Endometrium (tissue), 2 donors: ENCODE measurements around the gene ZNF628.
"Not testable (repeated sequence)": the region's sequence is repeated elsewhere in the genome, so short reads cannot be mapped to it uniquely, and the experiment has no call there.

Source experiments
- FAIRE-seq: peaks from 2 replicates; lab custom pipeline; 2012; peaks lifted over from hg19 to GRCh38; lab: Jason Lieb, UNC
- donor health status: control.
- donor health status: control.

ZNF628 gene

GRCh38 chr19:55476100-55476775, at the start of gene ZNF628:
TSS of gene ZNF628 (plus strand) at chr19:55476617. CDS start at chr19:55479911, 3,294 bp downstream.
- no peak for FAIRE-seq

DNA sequence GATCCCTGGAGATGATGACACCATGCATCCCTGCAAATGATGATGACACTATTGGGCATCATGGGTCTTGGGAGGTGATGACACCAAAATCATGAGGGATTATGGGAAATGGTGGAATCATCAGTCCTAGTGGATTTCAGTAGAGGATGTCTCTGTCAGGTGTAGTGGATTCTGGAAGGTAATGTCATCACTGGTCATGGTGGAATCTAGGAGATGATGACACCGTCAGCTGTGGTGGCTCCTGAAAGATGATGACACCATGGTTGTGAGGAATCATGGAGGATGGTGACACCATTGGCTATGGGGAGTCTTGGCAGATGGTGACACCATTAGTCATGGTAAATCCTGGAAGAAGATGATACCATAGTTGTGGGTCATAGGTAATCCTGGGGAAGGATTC, 45.2 kb upstream of the ZNF628 start:
- no peak for FAIRE-seq

GRCh38 chr19:55432241-55432959, 44.0 kb upstream of the ZNF628 start:
- no peak for FAIRE-seq

- FAIRE-seq: no peak
These were observed 43.1 kb upstream of the ZNF628 start for GRCh38 chr19:55433292-55433691.

DNA sequence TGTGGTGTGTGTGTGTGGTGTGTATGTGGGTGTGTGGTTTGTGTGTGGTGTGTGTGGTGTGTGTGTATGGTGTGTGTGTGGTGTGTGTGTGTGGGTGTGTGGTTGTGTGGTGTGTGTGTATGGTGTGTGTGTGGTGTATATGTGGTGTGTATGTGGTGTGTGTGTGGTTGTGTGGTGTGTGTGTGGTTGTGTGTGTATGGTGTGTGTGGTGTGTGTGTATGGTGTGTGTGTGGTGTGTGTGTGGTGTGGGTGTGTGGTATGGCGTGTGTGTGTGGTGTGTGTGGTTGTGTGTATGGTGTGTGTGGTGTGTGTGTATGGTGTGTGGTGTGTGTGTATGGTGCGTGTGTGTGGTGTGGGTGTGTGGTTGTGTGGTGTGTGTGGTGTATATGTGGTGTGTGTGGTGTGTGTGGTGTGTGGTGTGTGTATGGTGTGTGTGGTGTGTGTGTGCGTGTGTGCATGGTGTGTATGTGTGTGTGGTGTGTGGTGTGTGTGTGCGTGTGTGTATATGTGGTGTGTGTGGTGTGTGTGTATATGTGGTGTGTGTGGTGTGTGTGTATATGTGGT, 42.0 kb upstream of the ZNF628 start:
- no peak for FAIRE-seq

GRCh38 chr19:55435020-55435419, 41.4 kb upstream of the ZNF628 start:
- FAIRE-seq: no peak

- FAIRE-seq: no peak
These were observed 39.6 kb upstream of the ZNF628 start for GRCh38 chr19:55436847-55437246.

DNA sequence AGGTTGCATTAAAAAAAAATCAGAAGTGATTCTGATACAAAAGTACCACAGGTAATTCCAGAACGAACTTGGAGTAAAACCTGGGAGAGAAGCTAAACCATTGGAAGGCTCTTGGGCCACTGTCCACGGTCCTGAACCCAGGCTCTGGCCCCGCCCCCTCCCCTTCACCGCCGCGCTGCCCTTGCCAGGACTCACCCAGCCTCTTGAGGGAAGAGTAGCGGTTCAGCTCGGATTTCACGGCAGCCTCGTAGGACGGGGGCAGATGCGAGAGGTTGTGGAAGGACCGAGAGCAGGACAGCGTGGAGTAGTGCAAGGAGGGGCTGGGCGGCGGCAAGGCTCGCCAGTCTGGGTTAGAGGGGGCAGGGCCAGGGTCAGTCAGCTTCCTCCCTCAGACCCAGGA, 39.0 kb upstream of the ZNF628 start:
- no peak for FAIRE-seq

DNA sequence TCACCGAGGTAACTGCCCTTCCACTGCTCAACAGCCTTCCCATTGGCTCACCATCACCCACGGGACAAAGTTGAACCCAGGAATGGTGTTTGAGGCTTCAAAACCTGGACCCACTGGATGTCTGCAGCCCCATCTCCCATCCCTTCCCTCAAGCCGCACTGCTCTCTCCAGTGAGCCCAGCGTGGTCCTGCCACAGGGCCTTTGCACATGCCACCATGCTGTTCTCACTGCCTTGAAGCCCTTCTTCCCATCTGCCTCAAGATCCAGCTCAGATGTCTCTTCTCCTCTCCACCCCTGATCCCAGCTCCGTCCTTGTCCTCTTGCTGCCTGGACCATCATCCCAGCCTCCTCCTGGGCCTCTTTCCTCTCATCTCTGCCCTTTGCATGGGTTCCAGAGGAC, 37.4 kb upstream of the ZNF628 start:
- FAIRE-seq: no peak

DNA sequence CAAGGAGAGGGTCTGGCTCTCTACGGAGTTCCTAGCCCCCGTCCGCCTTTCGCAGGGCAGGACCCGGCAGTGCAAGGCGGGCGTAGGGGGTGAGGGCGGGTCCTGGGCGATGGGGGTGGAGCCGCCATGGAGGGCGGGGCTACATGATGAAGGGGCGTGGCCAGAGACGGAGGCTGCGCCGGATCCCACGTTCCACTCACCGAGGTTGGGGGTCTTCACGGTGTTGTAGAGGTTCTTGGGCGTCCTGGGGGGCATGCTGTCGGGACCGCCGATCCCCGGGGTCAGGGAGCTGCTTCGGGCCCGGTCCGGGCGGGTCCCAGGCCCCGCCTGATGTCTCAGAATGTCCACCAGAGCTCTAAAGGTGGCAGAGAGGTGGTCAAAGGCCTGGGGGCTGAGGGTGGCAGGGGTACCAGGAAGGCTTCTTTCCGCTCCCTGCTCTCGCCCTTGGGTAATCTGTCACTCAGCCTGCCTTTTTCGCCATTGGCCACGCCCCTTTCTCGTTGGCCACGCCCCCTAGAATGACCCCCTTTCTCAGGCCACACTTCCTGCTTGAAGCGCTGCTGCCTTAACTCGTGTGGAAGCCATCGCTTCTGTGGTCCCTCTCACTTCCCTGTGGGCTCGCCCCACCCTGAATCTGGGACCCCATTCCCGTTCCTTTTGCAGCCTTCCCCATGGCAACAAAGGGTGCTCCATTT, 35.9 kb upstream of the ZNF628 start:
- no peak for FAIRE-seq

- no peak for FAIRE-seq
These were observed 35.1 kb upstream of the ZNF628 start for GRCh38 chr19:55441319-55441691.

GRCh38 chr19:55441692-55442321, 34.6 kb upstream of the ZNF628 start:
- no peak for FAIRE-seq

GRCh38 chr19:55442372-55442961, 34.0 kb upstream of the ZNF628 start:
- no peak for FAIRE-seq

DNA sequence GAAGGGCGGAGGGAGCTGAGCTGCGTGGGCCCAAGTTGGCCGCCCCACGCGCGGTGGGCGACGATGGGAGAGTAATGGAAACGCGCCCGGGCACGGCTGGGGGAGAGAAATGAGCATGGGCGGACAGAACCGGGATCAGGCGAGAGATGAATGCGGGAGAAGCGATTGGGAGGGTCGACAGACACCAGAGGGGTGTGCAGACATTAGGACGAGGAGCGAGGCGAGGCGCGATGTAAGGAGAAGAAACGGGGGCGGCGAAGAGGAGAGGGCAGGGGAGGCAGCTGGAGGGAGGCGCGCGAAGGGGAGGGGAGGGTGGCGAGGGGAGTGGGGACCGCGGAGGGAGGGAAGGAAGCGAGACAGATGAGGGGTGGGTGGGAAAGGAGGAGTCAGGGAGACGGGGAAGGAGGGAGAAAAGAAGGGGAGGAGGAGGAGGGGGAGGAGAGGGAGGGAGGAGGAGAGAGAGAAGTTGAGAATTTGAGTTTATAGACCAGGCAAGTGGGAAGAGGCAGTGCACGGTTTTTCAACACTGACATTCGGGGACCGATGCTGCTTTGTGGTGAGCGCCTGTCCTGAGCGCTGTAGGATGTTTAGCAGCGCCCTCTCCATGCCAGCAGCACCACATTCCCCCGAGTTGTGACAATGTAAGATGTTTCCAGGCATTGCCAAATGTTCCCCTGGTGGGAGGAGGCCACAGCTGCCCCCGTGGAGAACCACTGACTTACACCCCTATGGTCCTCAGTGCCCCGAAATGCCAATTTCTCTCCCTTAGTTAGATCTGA, 33.2 kb upstream of the ZNF628 start, which contains the start of gene SHISA7:
Gene SHISA7, minus strand, starts transcription at position 256 of the 779 bp plus-strand sequence. CDS start 437 bp downstream, outside the sequence.
- FAIRE-seq: no peak

GRCh38 chr19:55443824-55444480, 32.5 kb upstream of the ZNF628 start:
- FAIRE-seq: no peak

- no peak for FAIRE-seq
These were observed 31.8 kb upstream of the ZNF628 start for GRCh38 chr19:55444646-55445045.

DNA sequence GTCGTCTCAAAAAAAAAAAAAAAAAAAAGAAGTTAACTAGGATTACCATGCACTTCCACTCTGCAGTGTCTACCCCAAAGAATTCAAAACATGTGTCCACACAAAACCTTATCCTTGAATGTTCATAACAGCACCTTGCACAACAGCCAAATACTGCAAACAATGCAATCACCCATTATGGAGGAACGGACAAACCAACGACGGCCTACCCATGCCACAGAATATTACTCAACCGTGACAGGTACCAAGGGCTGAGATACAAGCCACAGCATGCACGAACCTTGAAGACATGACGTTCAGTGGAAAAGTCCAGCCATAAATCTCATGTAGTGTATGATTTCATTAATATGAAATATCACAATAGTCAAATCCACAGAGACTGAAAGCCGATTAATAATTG, 30.4 kb upstream of the ZNF628 start:
- no peak for FAIRE-seq

- FAIRE-seq: no peak
These were observed 28.8 kb upstream of the ZNF628 start for GRCh38 chr19:55447421-55448174.

GRCh38 chr19:55448175-55448490, 28.3 kb upstream of the ZNF628 start:
- FAIRE-seq: not testable (repeated sequence)

- no peak for FAIRE-seq
These were observed 26.9 kb upstream of the ZNF628 start for GRCh38 chr19:55449469-55449868.
